ENCODE measurements around the gene COL28A1. TPM values are rescaled to one million over a fixed set of nuclear protein-coding genes. Genes with fewer than 3 reads are reported as not detected.

Gene COL28A1
- total and polyA plus RNA-seq, 2 experiments from 2014 or later: 0.31 to 0.70 TPM

DNA sequence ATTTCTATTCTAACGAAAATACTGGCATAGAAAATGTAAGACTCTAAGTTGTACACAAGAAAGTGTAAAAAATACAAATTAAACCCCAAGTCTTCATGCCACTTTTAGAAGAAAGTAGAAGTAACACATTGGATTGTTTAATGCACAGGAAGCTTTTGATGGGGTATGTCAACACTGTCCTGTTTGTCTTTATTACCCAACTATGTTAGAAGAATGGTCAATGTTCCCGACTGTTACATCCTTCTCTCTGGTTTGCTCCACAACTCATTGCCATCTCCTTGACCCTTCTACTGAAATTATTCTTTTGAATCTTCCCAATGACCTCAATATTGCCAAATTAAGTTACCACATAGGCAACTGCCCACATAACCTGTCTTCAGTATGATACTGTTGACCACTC lies 35.8 kb downstream of the COL28A1 start (continued):
- no peak for TF ChIP-seq ZNF462 (CRISPR knock-in tag; IDR thresholded peaks at IDR 0.05)
- TF ChIP-seq POLR2AphosphoS5 (IDR thresholded peaks at IDR 0.05; ENCODE audit: low read depth): no peak
- no peak for TF ChIP-seq EZH2phosphoT487 (IDR thresholded peaks at IDR 0.05; ENCODE audit: unreplicated experiment)
- TF ChIP-seq REST (IDR thresholded peaks at IDR 0.05; ENCODE audit: unreplicated experiment): no peak

DNA sequence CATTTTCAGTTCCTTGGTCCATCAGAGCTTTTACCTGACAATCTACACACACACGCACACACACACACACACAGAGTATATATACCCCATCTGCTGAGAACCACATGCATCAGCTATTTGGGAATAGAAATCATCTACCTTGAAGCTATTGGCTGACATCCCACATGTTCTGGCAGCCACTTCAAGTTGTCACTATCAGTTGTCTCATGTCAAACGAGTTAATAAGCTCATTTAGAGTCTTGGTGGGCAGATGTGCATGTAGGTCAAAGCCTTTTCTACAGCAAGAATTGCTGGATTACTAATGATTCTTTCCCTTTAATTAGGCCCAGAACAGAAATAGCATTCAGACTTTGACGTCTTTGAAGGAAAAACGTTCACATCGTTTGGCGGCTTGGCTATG lies 36.8 kb downstream of the COL28A1 start:
- no peaks in the 10 kb centered on the region for H3K27me3 ChIP-seq (ENCODE audit: insufficient read depth)
- H3K36me3 Mint-ChIP-seq (ENCODE audit: low read depth): no peaks in the 10 kb centered on the region

More for the DNA sequence above, 36.8 kb downstream of the COL28A1 start:
- Mint-ChIP-seq H3K4me3 (no peak overlapping the region), H3K9me3 (no peaks in the 10 kb centered on the region), H3K27me3 (ENCODE audit: insufficient read depth, low read depth, poor library complexity) (no peaks in the 10 kb centered on the region), H3K27ac (no peak overlapping the region), H3K4me1 (no peaks in the 10 kb centered on the region)
- no peaks in the 10 kb centered on the region for H3K79me2 ChIP-seq (replicated peaks; ENCODE audit: insufficient read depth)
- no peak overlapping the region for H3K27ac ChIP-seq (ENCODE audit: low read depth)
- H3F3A ChIP-seq (replicated peaks; ENCODE audit: low read depth): no peaks in the 10 kb centered on the region
- H3K4me3 ChIP-seq: no peak overlapping the region
- H3K9me2 ChIP-seq (ENCODE audit: insufficient read depth): no peaks in the 10 kb centered on the region
- TF ChIP-seq POLR2AphosphoS5 (IDR thresholded peaks at IDR 0.05; ENCODE audit: low read depth): no peak
- no peak for TF ChIP-seq JUNB (IDR thresholded peaks at IDR 0.05; ENCODE audit: unreplicated experiment)
- TF ChIP-seq, protein P1, sequence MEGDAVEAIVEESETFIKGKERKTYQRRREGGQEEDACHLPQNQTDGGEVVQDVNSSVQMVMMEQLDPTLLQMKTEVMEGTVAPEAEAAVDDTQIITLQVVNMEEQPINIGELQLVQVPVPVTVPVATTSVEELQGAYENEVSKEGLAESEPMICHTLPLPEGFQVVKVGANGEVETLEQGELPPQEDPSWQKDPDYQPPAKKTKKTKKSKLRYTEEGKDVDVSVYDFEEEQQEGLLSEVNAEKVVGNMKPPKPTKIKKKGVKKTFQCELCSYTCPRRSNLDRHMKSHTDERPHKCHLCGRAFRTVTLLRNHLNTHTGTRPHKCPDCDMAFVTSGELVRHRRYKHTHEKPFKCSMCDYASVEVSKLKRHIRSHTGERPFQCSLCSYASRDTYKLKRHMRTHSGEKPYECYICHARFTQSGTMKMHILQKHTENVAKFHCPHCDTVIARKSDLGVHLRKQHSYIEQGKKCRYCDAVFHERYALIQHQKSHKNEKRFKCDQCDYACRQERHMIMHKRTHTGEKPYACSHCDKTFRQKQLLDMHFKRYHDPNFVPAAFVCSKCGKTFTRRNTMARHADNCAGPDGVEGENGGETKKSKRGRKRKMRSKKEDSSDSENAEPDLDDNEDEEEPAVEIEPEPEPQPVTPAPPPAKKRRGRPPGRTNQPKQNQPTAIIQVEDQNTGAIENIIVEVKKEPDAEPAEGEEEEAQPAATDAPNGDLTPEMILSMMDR (conservative IDR thresholded peaks at IDR 0.05; ENCODE audit: low read depth in 2 of 2): no peak
- TF ChIP-seq STAT1 (IDR thresholded peaks at IDR 0.05; ENCODE audit: unreplicated experiment): no peak
- no peak for TF ChIP-seq ZNF331 (CRISPR knock-in tag; IDR thresholded peaks at IDR 0.05; ENCODE audit: low read depth)
- no peak for TF ChIP-seq EZH2 (IDR thresholded peaks at IDR 0.05; ENCODE audit: low read depth, unreplicated experiment)
- DNase-seq (ENCODE audit: low spot score) (no peak), ATAC-seq (no peak)
- no peaks in the 10 kb centered on the region for H4K20me1 ChIP-seq (replicated peaks; ENCODE audit: insufficient read depth)
- no peak overlapping the region for H3K4me2 ChIP-seq
- no peaks in the 10 kb centered on the region for H3K36me3 ChIP-seq (ENCODE audit: insufficient read depth)
- H3K4me1 ChIP-seq (ENCODE audit: insufficient read depth): no peaks in the 10 kb centered on the region
- no peak overlapping the region for H2AFZ ChIP-seq
